HepG2 (cell line): ENCODE data around the gene ANKRD11. TPM values are rescaled to one million over a fixed set of nuclear protein-coding genes. Genes with fewer than 3 reads are reported as not detected.

Experiments
- ATF1 ChIP-seq: IDR thresholded peaks from 2 replicates; pipeline ENCODE4 v1.6.1; 2016; ENCODE audit warnings: mild to moderate bottlenecking, control low read depth
- CREM ChIP-seq, 2 experiments: sonication (generic) in 1 of 2; formaldehyde crosslinking in 1 of 2; IDR thresholded peaks; 2 replicates each; pipeline versions ENCODE4 v1.4.0 to v1.6.1; 2016 to 2020; ENCODE audit warnings: antibody characterized with exemption in 1 of 2, mild to moderate bottlenecking in 1 of 2, missing genetic modification reagents in 1 of 2
- ESRRA ChIP-seq: sonication (generic); formaldehyde crosslinking; IDR thresholded peaks from 2 replicates; pipeline ENCODE4 v1.5.1; 2020; ENCODE audit warnings: mild to moderate bottlenecking, low read depth, missing genetic modification reagents
- NFYB ChIP-seq: sonication (generic); formaldehyde crosslinking; IDR thresholded peaks from 2 replicates; pipeline ENCODE4 v1.4.0; 2020; ENCODE audit warnings: missing genetic modification reagents
- NR2C2 ChIP-seq: sonication (generic); formaldehyde crosslinking; IDR thresholded peaks from 2 replicates; pipeline ENCODE4 v1.4.0; 2020; ENCODE audit warnings: missing genetic modification reagents, mild to moderate bottlenecking, moderate library complexity, borderline replicate concordance
- PAXIP1 ChIP-seq: sonication (generic); formaldehyde crosslinking; conservative IDR thresholded peaks from 2 replicates; pipeline ENCODE4 v1.4.0; 2020; ENCODE audit warnings: mild to moderate bottlenecking, missing genetic modification reagents, moderate library complexity
- POLR2A ChIP-seq, 2 experiments: IDR thresholded peaks; 2 replicates each; pipeline ENCODE4 v1.6.1; 2011; ENCODE audit warnings: low read depth in 2 of 2, low read length in 2 of 2, mild to moderate bottlenecking in 1 of 2, moderate library complexity in 1 of 2; ENCODE audit not compliant: insufficient read depth in 1 of 2
- RELA ChIP-seq: sonication (generic); formaldehyde crosslinking; IDR thresholded peaks from 2 replicates; pipeline ENCODE4 v1.4.0; 2020; ENCODE audit warnings: missing genetic modification reagents
- ZNF414 ChIP-seq: sonication (generic); formaldehyde crosslinking; IDR thresholded peaks from 2 replicates; pipeline ENCODE4 v1.5.0; 2020; ENCODE audit warnings: missing genetic modification reagents
- ZNF432 ChIP-seq: sonication (generic); formaldehyde crosslinking; IDR thresholded peaks from 2 replicates; pipeline ENCODE4 v1.5.0; 2020; ENCODE audit warnings: missing genetic modification reagents, mild to moderate bottlenecking, borderline replicate concordance
- ZNF570 ChIP-seq: sonication (generic); formaldehyde crosslinking; IDR thresholded peaks from 2 replicates; pipeline ENCODE4 v1.4.0; 2020; ENCODE audit warnings: mild to moderate bottlenecking, missing genetic modification reagents, borderline replicate concordance
- ZNF770 ChIP-seq: sonication (generic); formaldehyde crosslinking; IDR thresholded peaks from 2 replicates; pipeline ENCODE4 v1.5.0; 2020; ENCODE audit warnings: mild to moderate bottlenecking, missing genetic modification reagents
- ZNF777 ChIP-seq: sonication (generic); formaldehyde crosslinking; IDR thresholded peaks from 2 replicates; pipeline ENCODE4 v1.4.0; 2020; ENCODE audit warnings: missing genetic modification reagents
- polyA plus RNA-seq, 8 experiments: library from polyadenylated mRNA; depleted of rRNA in 3 of 8; stranded (reverse) in 7 of 8; unstranded in 1 of 8; fragments of >200 nt; fragmentation: Illumina TruSeq in 4 of 8; extraction: Trizol in 4 of 8; gene quantifications; 2 replicates each; pipeline versions ENCODE4 v1.2.1 to v1.2.3, GENCODE V29; 2011 to 2016; ENCODE audit warnings: low read depth in 4 of 8, missing spikeins in 1 of 8, mixed read lengths in 1 of 8; ENCODE audit not compliant: insufficient read depth in 1 of 8
- total RNA-seq, 5 experiments: library from RNA; depleted of rRNA; stranded (reverse); fragments of >200 nt; fragmentation: Illumina TruSeq; extraction: Trizol; gene quantifications; 2 replicates each; pipeline ENCODE4 v1.2.3, GENCODE V29; 2016; ENCODE audit warnings: low read depth in 1 of 5
- TF ChIP-seq, protein P1 (sequence below): sonication (generic); formaldehyde crosslinking; IDR thresholded peaks from 2 replicates; pipeline ENCODE4 v1.5.0; 2020; ENCODE audit warnings: mild to moderate bottlenecking, missing genetic modification reagents, borderline replicate concordance

The ANKRD11 gene
- total and polyA plus RNA-seq, 2 of the 13 experiments (the other 11 are each of a cell fraction or from before 2014, with no cell fraction given): 21.4 to 38.4 TPM

DNA sequence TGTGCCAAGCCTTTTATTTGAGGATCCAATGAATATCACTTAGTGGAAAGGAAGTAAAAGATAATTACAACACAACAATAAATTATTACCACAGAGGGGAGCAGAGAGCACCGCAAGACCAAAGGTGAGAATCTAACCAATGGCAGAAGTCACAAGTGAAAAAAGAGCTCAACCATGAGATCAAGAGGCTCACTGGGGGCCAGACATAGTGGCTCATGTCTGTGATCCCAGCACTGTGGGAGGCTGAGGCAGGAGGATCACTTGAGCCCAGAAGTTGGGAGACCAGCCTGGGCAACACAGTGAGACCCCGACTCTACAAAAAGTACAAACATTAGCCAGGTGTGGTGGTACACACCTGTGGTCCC lies 17.7 kb downstream of the ANKRD11 start (continued):
- TF ChIP-seq, protein P1, sequence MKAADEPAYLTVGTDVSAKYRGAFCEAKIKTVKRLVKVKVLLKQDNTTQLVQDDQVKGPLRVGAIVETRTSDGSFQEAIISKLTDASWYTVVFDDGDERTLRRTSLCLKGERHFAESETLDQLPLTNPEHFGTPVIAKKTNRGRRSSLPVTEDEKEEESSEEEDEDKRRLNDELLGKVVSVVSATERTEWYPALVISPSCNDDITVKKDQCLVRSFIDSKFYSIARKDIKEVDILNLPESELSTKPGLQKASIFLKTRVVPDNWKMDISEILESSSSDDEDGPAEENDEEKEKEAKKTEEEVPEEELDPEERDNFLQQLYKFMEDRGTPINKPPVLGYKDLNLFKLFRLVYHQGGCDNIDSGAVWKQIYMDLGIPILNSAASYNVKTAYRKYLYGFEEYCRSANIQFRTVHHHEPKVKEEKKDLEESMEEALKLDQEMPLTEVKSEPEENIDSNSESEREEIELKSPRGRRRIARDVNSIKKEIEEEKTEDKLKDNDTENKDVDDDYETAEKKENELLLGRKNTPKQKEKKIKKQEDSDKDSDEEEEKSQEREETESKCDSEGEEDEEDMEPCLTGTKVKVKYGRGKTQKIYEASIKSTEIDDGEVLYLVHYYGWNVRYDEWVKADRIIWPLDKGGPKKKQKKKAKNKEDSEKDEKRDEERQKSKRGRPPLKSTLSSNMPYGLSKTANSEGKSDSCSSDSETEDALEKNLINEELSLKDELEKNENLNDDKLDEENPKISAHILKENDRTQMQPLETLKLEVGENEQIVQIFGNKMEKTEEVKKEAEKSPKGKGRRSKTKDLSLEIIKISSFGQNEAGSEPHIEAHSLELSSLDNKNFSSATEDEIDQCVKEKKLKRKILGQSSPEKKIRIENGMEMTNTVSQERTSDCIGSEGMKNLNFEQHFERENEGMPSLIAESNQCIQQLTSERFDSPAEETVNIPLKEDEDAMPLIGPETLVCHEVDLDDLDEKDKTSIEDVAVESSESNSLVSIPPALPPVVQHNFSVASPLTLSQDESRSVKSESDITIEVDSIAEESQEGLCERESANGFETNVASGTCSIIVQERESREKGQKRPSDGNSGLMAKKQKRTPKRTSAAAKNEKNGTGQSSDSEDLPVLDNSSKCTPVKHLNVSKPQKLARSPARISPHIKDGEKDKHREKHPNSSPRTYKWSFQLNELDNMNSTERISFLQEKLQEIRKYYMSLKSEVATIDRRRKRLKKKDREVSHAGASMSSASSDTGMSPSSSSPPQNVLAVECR (CRISPR knock-in tag): 0 out of 2 replicates have a peak, but pooled peaks have one; percentile 29
- no peak for TF ChIP-seq CREM (IDR thresholded peaks at IDR 0.05)
- TF ChIP-seq CREM (CRISPR knock-in tag; IDR thresholded peaks at IDR 0.05): no peak
- TF ChIP-seq PAXIP1 (CRISPR knock-in tag): 0 out of 2 replicates have a peak, but pooled peaks have one; percentile 15
- 0 out of 2 replicates have a peak, but pooled peaks have one; percentile 5 for TF ChIP-seq NFYB (CRISPR knock-in tag)
- TF ChIP-seq POLR2A (IDR thresholded peaks at IDR 0.05; ENCODE audit: insufficient read depth in 1 of 2, low read depth in 2 of 2, low read length in 2 of 2): 0 out of 4 replicates have a peak, but pooled peaks of 1 of the 2 experiments have one; percentile 38
- 0 out of 2 replicates have a peak, but pooled peaks have one; percentile 28 for TF ChIP-seq ZNF777 (CRISPR knock-in tag)
- peak; percentile 50; the same call in 1 of the 2 replicates for TF ChIP-seq NR2C2
- TF ChIP-seq ZNF770 (CRISPR knock-in tag): peak; percentile 85
- no peak for TF ChIP-seq ZNF570
- TF ChIP-seq ATF1 (CRISPR knock-in tag): no peak
- no peak for TF ChIP-seq RELA (CRISPR knock-in tag)
- no peak for TF ChIP-seq ESRRA (CRISPR knock-in tag)
- no peak for TF ChIP-seq ZNF432 (CRISPR knock-in tag)
- TF ChIP-seq ZNF414: no peak
